GM19467 (cell line): ENCODE results near the gene MCAM.

Source experiments
- ATAC-seq: cut with Tn5 transposase; IDR thresholded peaks from one replicate; pipeline ENCODE4 v1.9.1; 2021; ENCODE audit warnings: mild to moderate bottlenecking, moderate library complexity; ENCODE audit not compliant: unreplicated experiment

MCAM gene

DNA sequence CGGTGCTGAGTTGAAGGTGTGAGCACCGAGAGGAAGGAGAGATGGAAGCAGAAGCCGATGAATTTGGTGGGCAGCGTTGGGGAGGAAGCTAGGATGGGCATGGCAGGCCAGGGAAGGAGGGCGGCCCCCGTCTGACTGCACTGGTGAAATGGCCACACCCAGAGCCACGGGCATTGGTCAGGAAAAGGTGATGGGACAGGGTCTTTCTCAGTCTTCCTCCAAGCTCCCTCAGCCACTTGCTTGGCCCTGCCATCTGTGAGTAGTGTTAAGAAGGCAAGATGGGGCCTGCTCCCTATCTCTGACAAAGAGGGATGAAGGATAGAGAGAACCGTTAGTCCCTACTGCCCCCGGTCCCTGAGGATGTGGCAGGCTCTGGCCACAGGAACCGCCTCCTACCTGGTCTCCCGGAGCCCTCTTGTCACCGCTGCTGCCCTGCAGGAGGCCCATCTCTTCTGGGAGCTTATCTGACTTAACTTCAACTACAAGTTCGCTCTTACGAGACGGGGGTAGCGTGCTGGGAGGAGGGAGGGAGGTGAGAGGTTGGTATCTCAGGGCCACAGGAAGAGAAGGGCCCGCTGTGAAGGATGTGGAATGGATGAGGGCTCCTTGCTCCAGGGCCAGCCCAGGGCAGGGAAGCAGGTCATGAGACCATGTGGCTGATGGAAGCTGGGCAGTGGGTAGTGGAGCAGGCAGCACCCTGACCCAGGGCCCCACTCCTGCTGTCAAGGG lies 6.8 kb downstream of the MCAM start:
- no peak for ATAC-seq

- ATAC-seq = no peak
Measured at GRCh38 chr11:119309411-119309810, 7.5 kb downstream of the MCAM start.

DNA sequence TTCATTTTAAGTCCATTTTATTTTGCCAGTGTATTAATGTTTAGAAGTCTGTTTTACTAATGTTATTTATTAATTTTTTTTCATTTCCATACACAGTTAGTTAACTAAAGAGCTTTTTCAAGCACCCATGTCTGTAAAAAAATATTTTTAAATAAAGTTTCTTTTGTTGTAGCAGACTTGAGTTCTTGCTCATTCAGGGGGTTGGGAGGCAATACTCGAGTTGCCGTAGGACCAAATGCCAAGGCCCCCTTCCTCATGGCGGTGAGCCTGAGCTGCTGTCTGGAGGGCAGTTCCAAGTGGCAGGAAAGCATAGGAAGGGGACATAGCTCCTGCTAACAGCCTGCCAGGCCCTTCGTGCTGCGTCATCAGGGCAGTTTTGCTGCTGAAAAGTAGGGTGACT lies 9.0 kb downstream of the MCAM start:
- no peak for ATAC-seq

DNA sequence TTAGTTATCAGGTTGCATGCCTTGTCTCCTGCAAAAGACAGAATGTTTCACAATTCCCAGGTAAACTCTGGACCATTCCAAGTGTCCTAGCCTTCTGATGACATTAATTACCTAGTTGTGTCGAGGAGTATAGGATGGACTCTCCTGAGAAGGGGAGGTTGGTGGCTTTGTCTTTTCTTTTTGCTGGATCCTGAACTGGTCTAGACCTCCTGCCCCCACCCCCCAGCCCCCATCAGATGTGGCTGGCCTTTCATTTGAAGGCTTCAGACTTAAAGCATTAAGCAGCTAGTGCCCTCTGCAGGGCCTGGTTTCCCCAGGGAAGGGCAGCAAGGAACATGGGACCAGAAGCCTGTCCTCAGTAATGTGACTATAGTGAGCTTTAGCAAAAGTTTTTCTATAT lies 9.7 kb downstream of the MCAM start:
- ATAC-seq = no peak

DNA sequence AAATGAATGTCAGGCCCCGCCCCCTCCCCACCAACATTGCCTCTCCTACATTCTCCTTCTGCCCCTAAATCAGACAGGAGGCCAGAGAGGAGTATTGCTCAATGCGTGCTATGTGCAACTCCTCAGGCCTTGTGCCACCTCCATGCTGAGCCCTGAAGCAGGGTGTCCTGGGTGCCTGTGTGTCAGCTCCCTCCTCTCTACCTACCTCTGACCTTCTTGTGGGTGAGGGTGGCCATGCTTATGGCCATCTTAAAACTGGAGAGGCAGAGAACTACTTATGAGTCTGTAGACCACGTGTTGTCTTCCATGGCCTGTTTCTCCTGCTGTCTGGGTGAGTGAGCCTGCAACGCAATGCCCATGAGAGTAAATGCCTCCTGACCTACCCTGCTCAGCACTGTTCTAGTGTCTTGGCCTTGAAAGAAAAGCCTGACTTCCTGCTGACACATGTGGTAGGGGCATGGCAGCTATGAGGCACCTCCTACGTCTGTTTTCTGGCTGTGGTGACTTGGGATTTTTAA lies 10.5 kb downstream of the MCAM start:
- ATAC-seq = no peak

DNA sequence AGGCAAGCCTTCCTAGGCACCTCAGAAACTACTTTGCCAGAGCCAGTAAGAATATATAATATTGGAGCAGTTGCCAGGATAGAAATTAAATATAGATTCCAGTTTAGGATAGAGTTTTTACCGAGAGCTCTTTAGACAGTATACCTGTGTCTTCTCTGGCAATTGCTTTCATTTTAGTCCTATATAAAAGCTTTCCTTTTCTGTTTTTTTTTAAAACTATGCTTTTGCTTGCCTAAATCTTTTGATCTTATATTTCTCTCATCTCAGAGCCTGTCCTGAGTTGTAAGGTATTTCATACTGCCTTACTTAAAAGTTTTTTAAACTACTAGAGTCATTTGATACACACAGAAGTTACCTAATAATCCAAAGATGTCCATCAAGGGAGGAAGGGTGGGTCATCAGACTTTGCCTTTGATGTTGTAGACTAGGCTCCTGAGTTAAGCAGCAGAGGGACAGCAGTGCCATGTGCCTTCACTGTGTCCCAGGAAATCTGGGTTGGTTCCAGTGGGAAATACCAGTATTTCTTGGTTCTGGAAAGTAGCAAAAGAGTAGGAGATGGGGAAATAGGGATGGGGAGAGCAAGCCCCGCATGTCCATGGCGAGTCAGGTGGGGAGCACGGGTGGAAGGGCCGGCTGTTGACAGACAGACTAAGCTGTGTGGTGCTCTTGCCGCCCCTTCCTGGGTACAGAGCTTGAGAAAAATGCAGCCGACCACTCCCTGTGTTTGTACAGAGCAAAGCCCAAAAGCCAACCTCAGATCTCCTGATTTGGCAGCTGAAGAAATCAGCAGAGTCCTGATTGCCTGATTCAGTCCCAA lies 11.2 kb downstream of the MCAM start:
- ATAC-seq = no peak

GRCh38 chr11:119303227-119303718 lies 13.7 kb downstream of the MCAM start:
- ATAC-seq = no peak

DNA sequence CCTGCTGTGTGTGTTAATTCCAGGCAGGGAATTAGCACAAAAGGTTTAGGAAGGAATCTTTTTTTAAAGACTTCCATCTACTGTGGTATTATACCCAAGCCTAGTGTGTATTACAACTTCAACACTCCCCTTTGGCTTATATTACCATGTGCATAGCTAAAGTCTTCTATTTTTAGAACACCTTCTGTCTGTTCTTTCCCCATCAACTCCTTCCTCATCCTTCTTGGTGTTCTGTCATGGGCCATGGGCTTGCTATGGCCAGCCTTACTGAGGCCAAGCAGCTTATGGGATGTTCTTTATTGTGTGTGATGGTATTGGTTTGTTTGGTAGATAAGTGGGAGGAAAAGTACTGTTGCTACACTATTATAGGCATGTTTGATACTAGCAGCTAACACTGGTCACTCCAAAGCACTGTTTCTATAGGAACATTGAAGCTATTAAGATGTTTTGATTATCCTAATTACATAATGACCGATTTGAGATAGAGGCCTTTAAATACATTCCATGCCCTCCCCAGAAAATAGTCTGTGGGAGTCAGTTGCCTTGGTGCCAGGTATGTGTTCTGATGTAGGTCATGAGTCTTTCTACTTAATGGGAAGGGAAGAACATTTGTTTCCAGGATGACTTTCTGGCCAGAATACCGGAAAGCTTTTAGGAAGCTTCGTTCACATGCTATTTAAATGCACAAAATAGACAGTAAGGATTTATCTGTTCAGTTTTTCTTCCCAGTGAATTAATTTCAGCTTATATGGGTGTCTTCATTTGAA lies 16.5 kb downstream of the MCAM start:
- no peak for ATAC-seq

GRCh38 chr11:119299416-119299815 lies 17.5 kb downstream of the MCAM start:
- ATAC-seq = no peak

DNA sequence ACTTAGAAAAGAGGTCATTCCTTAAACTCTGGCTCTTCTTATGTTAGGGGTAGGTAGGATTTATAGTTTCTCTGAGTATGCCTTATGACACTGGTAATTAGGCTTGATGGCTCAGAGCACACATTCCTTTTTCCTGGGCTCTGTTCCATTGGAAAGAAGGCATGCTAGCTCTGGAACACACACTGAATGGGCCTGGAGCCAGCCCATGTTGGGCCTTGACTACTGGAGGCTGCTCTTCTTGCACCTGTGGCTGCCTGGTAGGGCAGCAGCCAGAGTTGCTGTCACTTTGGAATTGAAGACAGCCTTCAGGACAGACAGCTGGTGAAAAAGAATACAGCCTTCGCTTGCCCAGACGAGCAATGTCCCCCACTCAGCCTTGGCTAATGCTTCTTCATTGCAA lies 18.2 kb downstream of the MCAM start:
- no peak for ATAC-seq

- ATAC-seq = no peak
Measured at GRCh38 chr11:119297938-119298337, 19.0 kb downstream of the MCAM start.

GRCh38 chr11:119295178-119295577 lies 21.8 kb downstream of the MCAM start:
- ATAC-seq = no peak

DNA sequence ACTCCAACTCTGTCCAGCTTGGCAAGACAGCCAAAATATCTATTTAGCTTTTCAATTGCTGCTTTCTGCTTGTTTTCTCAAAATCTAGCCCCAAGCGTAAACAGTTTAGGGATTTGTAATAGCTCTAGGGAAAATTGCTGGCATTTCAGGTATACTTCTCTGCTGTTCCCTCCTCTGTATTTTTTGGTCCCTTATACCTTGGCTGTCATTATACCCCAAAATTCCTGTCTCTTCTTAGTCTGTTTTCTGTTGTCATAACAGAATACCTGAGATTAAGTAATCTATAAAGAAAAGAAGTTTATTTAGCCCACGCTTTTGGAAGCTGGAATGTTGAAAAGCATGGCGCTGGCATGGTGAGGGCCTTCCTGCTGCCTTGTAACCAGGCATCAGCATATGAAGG lies 23.5 kb downstream of the MCAM start:
- no peak for ATAC-seq

DNA sequence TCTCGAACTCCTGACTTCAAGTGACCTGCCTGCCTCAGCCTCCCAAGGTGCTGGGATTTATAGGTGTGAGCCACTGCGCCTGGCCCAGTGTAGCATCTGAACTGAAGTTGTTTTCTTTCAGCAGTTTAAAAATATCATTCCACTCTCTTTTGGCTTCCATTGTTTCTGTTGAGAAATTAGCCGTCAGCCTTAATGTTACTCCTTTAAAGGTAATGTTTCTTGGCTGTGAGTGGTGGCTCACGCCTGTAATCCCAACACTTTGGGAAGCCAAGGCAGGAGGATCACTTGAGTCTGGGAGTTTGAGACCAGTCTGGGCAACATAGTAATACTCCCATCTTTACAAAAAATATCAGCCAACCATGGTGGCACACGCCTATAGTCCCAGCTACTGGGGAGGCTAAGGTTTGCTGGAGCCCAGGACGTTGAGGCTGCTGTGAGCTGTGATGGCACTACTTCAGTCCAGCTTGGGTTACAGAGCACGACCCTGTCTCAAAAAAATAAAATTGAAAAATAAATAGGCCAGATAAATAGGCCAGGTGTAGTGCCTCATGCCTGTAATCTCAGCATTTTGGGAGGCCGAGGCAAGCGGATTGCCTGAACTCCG lies 25.9 kb downstream of the MCAM start:
- no peak for ATAC-seq

DNA sequence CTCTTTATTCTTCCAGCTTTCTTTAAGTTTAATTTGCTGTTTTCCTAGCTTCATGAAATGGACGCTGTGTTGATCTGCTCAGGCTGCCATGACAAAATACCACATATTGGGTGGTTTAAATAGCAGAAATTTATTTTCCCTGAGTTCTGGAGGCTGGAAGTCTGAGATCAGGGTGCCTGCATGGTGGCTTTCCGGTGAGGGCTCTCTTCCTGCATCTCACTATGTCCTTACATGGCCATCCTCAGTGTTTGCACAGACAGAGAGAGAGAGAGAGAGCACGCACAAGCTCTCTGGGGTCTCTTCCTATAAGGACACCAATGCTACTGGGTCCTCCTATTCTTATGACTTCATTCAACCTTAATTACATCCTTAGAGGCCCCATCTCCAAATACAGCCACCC lies 28.7 kb downstream of the MCAM start:
- no peak for ATAC-seq

DNA sequence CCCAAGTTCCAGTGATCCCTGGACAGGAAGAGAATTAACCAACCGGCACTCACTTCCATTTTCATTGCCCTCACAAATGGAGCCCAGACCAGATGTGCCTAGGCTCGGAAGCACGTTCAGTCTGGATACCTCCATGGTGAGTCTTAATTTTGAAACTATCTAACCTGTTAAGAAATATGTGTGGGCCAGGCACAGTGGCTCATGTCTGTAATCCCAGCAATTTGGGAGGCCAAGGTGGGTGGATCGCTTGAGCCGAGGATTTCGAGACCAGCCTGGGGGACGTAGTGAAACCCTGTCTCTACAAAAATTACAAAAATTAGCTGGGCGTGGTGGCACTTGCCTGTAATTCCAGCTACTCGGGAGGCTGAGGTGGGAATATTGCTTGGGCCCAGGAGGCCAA lies 31.5 kb downstream of the MCAM start:
- no peak for ATAC-seq

DNA sequence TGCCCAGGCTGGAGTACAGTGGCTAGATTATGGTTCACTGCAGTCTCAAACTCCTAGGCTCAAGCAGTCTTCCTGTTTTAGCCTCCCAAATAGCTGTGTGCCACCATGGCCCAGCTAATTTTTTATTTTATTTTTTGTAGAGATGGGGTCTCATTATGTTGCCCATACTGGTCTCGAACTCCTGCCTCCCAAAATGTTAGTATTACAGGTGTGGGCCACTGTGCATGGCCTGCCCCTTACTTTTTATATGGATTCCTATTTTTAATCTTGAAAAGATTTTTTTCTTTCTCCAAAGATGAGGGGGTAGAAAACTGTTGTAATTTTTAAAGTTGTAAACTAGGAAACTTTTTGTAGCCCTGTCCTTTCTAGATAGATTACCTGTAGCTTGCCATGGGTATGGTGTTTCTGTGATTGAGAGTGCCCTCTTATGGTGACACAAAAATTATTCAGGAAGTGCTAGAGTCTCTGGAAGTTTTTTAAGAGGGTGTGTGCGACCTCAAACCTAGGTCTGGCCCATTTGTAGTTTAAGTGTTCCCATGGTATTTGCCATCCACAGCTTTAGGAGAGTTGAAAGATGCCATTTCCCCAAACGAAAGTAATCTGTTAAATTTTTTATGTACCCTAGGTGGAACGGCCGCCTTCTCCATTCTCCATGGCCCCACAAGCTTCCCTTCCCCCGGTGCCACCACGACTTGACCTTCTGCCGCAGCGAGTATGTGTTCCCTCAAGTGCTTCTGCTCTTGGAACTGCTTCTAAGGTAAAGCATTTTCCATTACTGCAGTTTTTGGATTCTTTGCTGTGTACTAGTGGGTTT lies 32.4 kb downstream of the MCAM start:
- ATAC-seq = no peak

GRCh38 chr11:119282495-119282894 lies 34.4 kb downstream of the MCAM start:
- no peak for ATAC-seq

DNA sequence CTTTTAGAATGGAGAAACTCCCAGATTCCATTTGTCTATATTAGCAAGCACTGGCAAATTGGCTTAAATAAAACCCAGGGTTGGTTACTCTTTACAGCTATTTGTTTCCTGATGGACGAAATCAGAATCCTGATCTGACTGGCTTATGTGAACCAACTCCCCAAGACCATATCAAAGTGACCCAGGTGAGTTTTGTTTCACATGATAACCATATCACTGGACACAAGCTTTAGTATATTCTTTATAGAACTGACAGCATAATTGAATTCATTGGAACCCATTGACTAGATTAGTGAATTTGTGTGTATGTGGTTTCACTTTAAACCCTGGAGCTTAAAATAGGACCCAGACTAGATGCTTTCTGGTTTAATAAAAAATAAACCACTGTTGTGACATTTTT lies 39.3 kb downstream of the MCAM start:
- no peak for ATAC-seq

DNA sequence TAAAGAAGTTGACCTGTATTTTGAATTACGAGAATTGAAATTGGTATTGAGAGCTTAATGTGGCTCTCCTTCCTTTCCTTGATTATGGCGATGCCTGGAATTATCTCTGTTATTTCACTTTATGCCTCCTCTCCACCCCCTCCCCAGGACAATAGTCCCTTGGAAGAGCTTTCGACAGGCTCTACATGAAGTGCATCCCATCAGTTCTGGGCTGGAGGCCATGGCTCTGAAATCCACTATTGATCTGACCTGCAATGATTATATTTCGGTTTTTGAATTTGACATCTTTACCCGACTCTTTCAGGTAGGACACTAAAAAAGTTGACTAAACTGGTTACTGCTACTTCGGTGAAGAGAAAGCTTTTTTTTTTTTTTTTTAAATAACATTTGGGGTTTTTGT lies 43.2 kb downstream of the MCAM start:
- no peak for ATAC-seq
